HepG2 (cell line): ENCODE measurements around the gene MYO18A.

Source experiments
- GABPA ChIP-seq, 2 experiments: IDR thresholded peaks; 2 replicates each; pipeline ENCODE4 v1.6.1; 2011 to 2016; ENCODE audit warnings: low read depth in 2 of 2, low read length in 1 of 2, missing biosample characterization in 1 of 2, missing genetic modification characterization in 1 of 2
- POLR2AphosphoS5 ChIP-seq: IDR thresholded peaks from 2 replicates; pipeline ENCODE4 v1.6.1; 2012; ENCODE audit warnings: low read depth, low read length
- ZNF124 ChIP-seq: sonication (generic); formaldehyde crosslinking; IDR thresholded peaks from 2 replicates; pipeline ENCODE4 v1.4.0; 2020; ENCODE audit warnings: missing genetic modification reagents
- TF ChIP-seq, protein P1 (sequence below): sonication (generic); formaldehyde crosslinking; IDR thresholded peaks from 2 replicates; pipeline ENCODE4 v1.8.1; 2022; ENCODE audit warnings: low read depth, mild to moderate bottlenecking, missing genetic modification reagents
- TF ChIP-seq, protein P2 (sequence below): sonication (generic); formaldehyde crosslinking; IDR thresholded peaks from 2 replicates; pipeline ENCODE4 v1.5.0; 2020; ENCODE audit warnings: mild to moderate bottlenecking, missing genetic modification reagents, moderate library complexity
- TF ChIP-seq, protein P3 (sequence below): sonication (generic); formaldehyde crosslinking; IDR thresholded peaks from 2 replicates; pipeline ENCODE4 v1.8.1; 2023; ENCODE audit warnings: mild to moderate bottlenecking, missing genetic modification reagents

DNA sequence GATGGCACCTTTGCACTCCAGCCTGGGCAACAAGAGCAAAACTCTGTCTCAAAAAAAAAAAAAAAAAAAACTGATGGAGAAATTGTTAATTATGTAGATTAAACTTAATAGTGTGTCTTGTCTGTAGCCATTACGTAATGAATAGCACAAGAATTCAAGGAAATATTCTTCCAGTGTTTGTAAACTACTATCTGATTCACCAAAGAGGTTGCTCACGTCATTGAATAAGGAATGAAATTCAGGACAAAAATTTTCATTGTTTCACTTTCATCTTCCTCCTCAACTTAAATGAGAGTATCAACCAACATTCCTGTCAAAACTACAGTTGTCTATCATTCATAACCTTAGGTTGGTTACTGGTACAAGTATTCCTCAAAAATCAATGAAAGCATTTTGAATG lies 30.7 kb upstream of the MYO18A start:
- no peak for TF ChIP-seq GABPA (IDR thresholded peaks at IDR 0.05; ENCODE audit: low read depth, low read length)
- no peak for TF ChIP-seq GABPA (CRISPR knock-in tag; IDR thresholded peaks at IDR 0.05; ENCODE audit: low read depth)
- TF ChIP-seq ZNF124 = no peak
- TF ChIP-seq, protein P1, sequence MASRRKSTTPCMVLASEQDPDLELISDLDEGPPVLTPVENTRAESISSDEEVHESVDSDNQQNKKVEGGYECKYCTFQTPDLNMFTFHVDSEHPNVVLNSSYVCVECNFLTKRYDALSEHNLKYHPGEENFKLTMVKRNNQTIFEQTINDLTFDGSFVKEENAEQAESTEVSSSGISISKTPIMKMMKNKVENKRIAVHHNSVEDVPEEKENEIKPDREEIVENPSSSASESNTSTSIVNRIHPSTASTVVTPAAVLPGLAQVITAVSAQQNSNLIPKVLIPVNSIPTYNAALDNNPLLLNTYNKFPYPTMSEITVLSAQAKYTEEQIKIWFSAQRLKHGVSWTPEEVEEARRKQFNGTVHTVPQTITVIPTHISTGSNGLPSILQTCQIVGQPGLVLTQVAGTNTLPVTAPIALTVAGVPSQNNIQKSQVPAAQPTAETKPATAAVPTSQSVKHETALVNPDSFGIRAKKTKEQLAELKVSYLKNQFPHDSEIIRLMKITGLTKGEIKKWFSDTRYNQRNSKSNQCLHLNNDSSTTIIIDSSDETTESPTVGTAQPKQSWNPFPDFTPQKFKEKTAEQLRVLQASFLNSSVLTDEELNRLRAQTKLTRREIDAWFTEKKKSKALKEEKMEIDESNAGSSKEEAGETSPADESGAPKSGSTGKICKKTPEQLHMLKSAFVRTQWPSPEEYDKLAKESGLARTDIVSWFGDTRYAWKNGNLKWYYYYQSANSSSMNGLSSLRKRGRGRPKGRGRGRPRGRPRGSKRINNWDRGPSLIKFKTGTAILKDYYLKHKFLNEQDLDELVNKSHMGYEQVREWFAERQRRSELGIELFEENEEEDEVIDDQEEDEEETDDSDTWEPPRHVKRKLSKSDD (CRISPR knock-in tag) = no peak
- no peak for TF ChIP-seq POLR2AphosphoS5
- TF ChIP-seq, protein P2, sequence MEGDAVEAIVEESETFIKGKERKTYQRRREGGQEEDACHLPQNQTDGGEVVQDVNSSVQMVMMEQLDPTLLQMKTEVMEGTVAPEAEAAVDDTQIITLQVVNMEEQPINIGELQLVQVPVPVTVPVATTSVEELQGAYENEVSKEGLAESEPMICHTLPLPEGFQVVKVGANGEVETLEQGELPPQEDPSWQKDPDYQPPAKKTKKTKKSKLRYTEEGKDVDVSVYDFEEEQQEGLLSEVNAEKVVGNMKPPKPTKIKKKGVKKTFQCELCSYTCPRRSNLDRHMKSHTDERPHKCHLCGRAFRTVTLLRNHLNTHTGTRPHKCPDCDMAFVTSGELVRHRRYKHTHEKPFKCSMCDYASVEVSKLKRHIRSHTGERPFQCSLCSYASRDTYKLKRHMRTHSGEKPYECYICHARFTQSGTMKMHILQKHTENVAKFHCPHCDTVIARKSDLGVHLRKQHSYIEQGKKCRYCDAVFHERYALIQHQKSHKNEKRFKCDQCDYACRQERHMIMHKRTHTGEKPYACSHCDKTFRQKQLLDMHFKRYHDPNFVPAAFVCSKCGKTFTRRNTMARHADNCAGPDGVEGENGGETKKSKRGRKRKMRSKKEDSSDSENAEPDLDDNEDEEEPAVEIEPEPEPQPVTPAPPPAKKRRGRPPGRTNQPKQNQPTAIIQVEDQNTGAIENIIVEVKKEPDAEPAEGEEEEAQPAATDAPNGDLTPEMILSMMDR (CRISPR knock-in tag) = no peak
- TF ChIP-seq, protein P3, sequence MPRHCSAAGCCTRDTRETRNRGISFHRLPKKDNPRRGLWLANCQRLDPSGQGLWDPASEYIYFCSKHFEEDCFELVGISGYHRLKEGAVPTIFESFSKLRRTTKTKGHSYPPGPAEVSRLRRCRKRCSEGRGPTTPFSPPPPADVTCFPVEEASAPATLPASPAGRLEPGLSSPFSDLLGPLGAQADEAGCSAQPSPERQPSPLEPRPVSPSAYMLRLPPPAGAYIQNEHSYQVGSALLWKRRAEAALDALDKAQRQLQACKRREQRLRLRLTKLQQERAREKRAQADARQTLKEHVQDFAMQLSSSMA = no peak
